IMR-90 (cell line): ENCODE results near the gene TRAF3.
"Not testable (repeated sequence)": the region's sequence is repeated elsewhere in the genome, so short reads cannot be mapped to it uniquely, and the experiment has no call there.

ENCODE experiments used
- CEBPB ChIP-seq: IDR thresholded peaks from 2 replicates; pipeline ENCODE4 v1.6.1; 2012; ENCODE audit warnings: low read depth, low read length, improper control_type of control experiment
- CHD1 ChIP-seq: IDR thresholded peaks from 2 replicates; pipeline ENCODE4 v1.6.1; 2012; ENCODE audit warnings: low read depth, low read length, improper control_type of control experiment
- CTCF ChIP-seq: conservative IDR thresholded peaks from 2 replicates; pipeline ENCODE4 v1.5.1; 2012; ENCODE audit warnings: mild to moderate bottlenecking, low read depth, low read length, improper control_type of control experiment
- ELK1 ChIP-seq: fragments of 150-350 bp; IDR thresholded peaks from 2 replicates; pipeline ENCODE4 v1.6.1; 2016; ENCODE audit warnings: low read depth, mild to moderate bottlenecking, low read length, moderate library complexity, borderline replicate concordance
- FOS ChIP-seq: fragments of 150-350 bp; IDR thresholded peaks from 2 replicates; pipeline ENCODE4 v1.6.1; 2016; ENCODE audit warnings: low read depth, low read length
- MAFK ChIP-seq: IDR thresholded peaks from 2 replicates; pipeline ENCODE4 v1.6.1; 2012; ENCODE audit warnings: low read depth, low read length, improper control_type of control experiment
- MXI1 ChIP-seq: IDR thresholded peaks from 2 replicates; pipeline ENCODE4 v1.6.1; 2012; ENCODE audit warnings: low read depth, mild to moderate bottlenecking, low read length, moderate library complexity, borderline replicate concordance
- NFE2L2 ChIP-seq: fragments of 150-350 bp; IDR thresholded peaks from 2 replicates; pipeline ENCODE4 v1.6.1; 2016; ENCODE audit warnings: low read depth, mild to moderate bottlenecking, low read length
- POLR2A ChIP-seq: IDR thresholded peaks from 2 replicates; pipeline ENCODE4 v1.6.1; 2012; ENCODE audit warnings: mild to moderate bottlenecking, low read depth, low read length
- RCOR1 ChIP-seq: IDR thresholded peaks from 2 replicates; pipeline ENCODE4 v1.6.1; 2012; ENCODE audit warnings: mild to moderate bottlenecking, low read length, improper control_type of control experiment; ENCODE audit not compliant: insufficient replicate concordance
- SMC3 ChIP-seq: fragments of 150-350 bp; IDR thresholded peaks from 2 replicates; pipeline ENCODE4 v1.6.1; 2016; ENCODE audit warnings: low read depth, mild to moderate bottlenecking, antibody characterized with exemption, low read length, moderate library complexity
- USF2 ChIP-seq: fragments of 150-350 bp; IDR thresholded peaks from 2 replicates; pipeline ENCODE4 v1.6.1; 2017; ENCODE audit warnings: mild to moderate bottlenecking, antibody characterized with exemption, low read length, low read depth

- TF ChIP-seq CTCF, POLR2A, MAFK, SMC3, USF2, CHD1, NFE2L2, RCOR1, MXI1, FOS, CEBPB, ELK1: not testable (repeated sequence)
These were observed 100.3 kb downstream of the TRAF3 start for GRCh38 chr14:102877511-102877910.
